ENCODE data around the gene COA1.

Gene COA1

GRCh38 chr7:43648473-43649406 is 80.6 kb downstream of the COA1 start:
- Histone ChIP-seq H3K36me3 (replicated peaks; ENCODE audit: insufficient read depth, low read length) (no peaks in the 10 kb centered on the region; the same call in 1 of the 2 replicates), H3K4me2 (ENCODE audit: low read depth, low read length) (peak overlapping the region; percentile 92), H3K9me3 (replicated peaks; ENCODE audit: insufficient read depth, low read length) (no peaks in the 10 kb centered on the region), H3F3A (ENCODE audit: insufficient read depth, low read length) (peaks cover 60% of the 10 kb centered on the region), H3K4me1 (ENCODE audit: low read length) (peaks cover 76% of the 10 kb centered on the region), H4K20me1 (ENCODE audit: insufficient read depth, low read length) (peaks cover 6% of the 10 kb centered on the region; the same call in 1 of the 2 replicates), H3K27me3 (replicated peaks; ENCODE audit: insufficient read depth, low read length) (no peaks in the 10 kb centered on the region), H3K27ac (ENCODE audit: low read length) (peak overlapping the region; percentile 82), H3K79me2 (ENCODE audit: low read length) (peaks cover 52% of the 10 kb centered on the region), H3K4me3 (ENCODE audit: low read length) (peak overlapping the region; percentile 47), H3K9ac (ENCODE audit: low read length) (peak overlapping the region; percentile 29), H2AFZ (ENCODE audit: low read length) (no peak overlapping the region), H3K9me2 (replicated peaks; ENCODE audit: insufficient read depth, low read length) (no peaks in the 10 kb centered on the region)
- TF ChIP-seq EZH2 (optimal IDR thresholded peaks at IDR 0.05; ENCODE audit: low read depth, low read length) (no peak), EZH2phosphoT487 (IDR thresholded peaks at IDR 0.05; ENCODE audit: low read length) (no peak)
- TF ChIP-seq, protein P1, sequence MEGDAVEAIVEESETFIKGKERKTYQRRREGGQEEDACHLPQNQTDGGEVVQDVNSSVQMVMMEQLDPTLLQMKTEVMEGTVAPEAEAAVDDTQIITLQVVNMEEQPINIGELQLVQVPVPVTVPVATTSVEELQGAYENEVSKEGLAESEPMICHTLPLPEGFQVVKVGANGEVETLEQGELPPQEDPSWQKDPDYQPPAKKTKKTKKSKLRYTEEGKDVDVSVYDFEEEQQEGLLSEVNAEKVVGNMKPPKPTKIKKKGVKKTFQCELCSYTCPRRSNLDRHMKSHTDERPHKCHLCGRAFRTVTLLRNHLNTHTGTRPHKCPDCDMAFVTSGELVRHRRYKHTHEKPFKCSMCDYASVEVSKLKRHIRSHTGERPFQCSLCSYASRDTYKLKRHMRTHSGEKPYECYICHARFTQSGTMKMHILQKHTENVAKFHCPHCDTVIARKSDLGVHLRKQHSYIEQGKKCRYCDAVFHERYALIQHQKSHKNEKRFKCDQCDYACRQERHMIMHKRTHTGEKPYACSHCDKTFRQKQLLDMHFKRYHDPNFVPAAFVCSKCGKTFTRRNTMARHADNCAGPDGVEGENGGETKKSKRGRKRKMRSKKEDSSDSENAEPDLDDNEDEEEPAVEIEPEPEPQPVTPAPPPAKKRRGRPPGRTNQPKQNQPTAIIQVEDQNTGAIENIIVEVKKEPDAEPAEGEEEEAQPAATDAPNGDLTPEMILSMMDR (IDR thresholded peaks at IDR 0.05; ENCODE audit: low read length): no peak
- peak; percentile 96 for DNase-seq

- Histone ChIP-seq H2AFZ (ENCODE audit: low read length) (no peak overlapping the region), H3K4me2 (ENCODE audit: low read depth, low read length) (peak overlapping the region; percentile 92), H3K79me2 (ENCODE audit: low read length) (peaks cover 55% of the 10 kb centered on the region), H3K9me2 (replicated peaks; ENCODE audit: insufficient read depth, low read length) (no peaks in the 10 kb centered on the region), H3K9ac (ENCODE audit: low read length) (peak overlapping the region; percentile 26; the same call in 1 of the 2 replicates), H3K27ac (ENCODE audit: low read length) (peak overlapping the region; percentile 82), H3K9me3 (replicated peaks; ENCODE audit: insufficient read depth, low read length) (no peaks in the 10 kb centered on the region), H3F3A (ENCODE audit: insufficient read depth, low read length) (peaks cover 58% of the 10 kb centered on the region), H4K20me1 (ENCODE audit: insufficient read depth, low read length) (peaks cover 6% of the 10 kb centered on the region; the same call in 1 of the 2 replicates), H3K4me3 (ENCODE audit: low read length) (peak overlapping the region; percentile 24), H3K27me3 (replicated peaks; ENCODE audit: insufficient read depth, low read length) (no peaks in the 10 kb centered on the region), H3K4me1 (ENCODE audit: low read length) (peaks cover 69% of the 10 kb centered on the region), H3K36me3 (replicated peaks; ENCODE audit: insufficient read depth, low read length) (no peaks in the 10 kb centered on the region; the same call in 1 of the 2 replicates)
- DNase-seq: peak; percentile 9
- no peak for TF ChIP-seq EZH2phosphoT487 (IDR thresholded peaks at IDR 0.05; ENCODE audit: low read length)
- TF ChIP-seq, protein P1 (IDR thresholded peaks at IDR 0.05; ENCODE audit: low read length): no peak
- TF ChIP-seq EZH2 (optimal IDR thresholded peaks at IDR 0.05; ENCODE audit: low read depth, low read length): no peak
These were observed 81.5 kb downstream of the COA1 start for GRCh38 chr7:43647673-43648472.

DNA sequence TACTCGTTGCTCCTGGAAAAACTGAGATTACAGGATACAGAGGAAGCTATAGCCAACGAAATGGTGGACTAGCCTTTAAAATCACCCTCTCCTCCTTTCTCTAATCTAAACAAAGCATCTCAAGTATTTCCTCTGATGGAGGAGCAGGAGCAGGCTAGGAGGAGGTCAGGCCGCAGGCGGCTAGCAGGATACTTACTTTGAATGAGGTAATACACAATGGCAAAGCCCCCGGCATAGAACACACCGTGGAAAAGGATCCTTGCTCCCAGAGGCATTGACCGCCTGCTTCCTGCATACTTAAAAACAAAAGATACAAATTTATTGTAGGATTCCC is 82.0 kb downstream of the COA1 start:
- Histone ChIP-seq H3K9ac (ENCODE audit: low read length) (no peak overlapping the region), H3K36me3 (replicated peaks; ENCODE audit: insufficient read depth, low read length) (no peaks in the 10 kb centered on the region; the same call in 1 of the 2 replicates), H3K4me3 (ENCODE audit: low read length) (peak overlapping the region; percentile 24), H3K9me3 (replicated peaks; ENCODE audit: insufficient read depth, low read length) (no peaks in the 10 kb centered on the region), H3K27me3 (replicated peaks; ENCODE audit: insufficient read depth, low read length) (no peaks in the 10 kb centered on the region), H3K9me2 (replicated peaks; ENCODE audit: insufficient read depth, low read length) (no peaks in the 10 kb centered on the region), H3K4me2 (ENCODE audit: low read depth, low read length) (peak overlapping the region; percentile 92), H2AFZ (ENCODE audit: low read length) (no peak overlapping the region), H3F3A (ENCODE audit: insufficient read depth, low read length) (peaks cover 58% of the 10 kb centered on the region), H4K20me1 (ENCODE audit: insufficient read depth, low read length) (peaks cover 6% of the 10 kb centered on the region; the same call in 1 of the 2 replicates), H3K4me1 (ENCODE audit: low read length) (peaks cover 66% of the 10 kb centered on the region), H3K79me2 (ENCODE audit: low read length) (peaks cover 52% of the 10 kb centered on the region), H3K27ac (ENCODE audit: low read length) (peak overlapping the region; percentile 82)
- DNase-seq: no peak
- TF ChIP-seq, protein P1 (IDR thresholded peaks at IDR 0.05; ENCODE audit: low read length): no peak
- TF ChIP-seq EZH2phosphoT487 (IDR thresholded peaks at IDR 0.05; ENCODE audit: low read length) (no peak), EZH2 (optimal IDR thresholded peaks at IDR 0.05; ENCODE audit: low read depth, low read length) (no peak)
